Suprapubic skin (tissue), 4 donors: ENCODE data around the gene TENM3. TPM values are rescaled to one million over a fixed set of nuclear protein-coding genes. Genes with fewer than 3 reads are reported as not detected.

ENCODE experiments used
- DNase-seq, 2 donors: peaks; one replicate each; pipeline ENCODE4 v3.0.0-alpha.2; 2019; ENCODE audit warnings: low spot score in 2 of 2
- H3K27ac ChIP-seq: fragments of 200-600 bp; sonication (generic); one replicate; pipeline ENCODE4 v1.5.1; 2019
- H3K27me3 ChIP-seq: fragments of 200-600 bp; sonication (generic); one replicate; pipeline ENCODE4 v1.5.1; 2019
- H3K36me3 ChIP-seq: fragments of 200-600 bp; sonication (generic); one replicate; pipeline ENCODE4 v1.5.1; 2019
- H3K4me1 ChIP-seq: fragments of 200-600 bp; sonication (generic); one replicate; pipeline ENCODE4 v1.5.1; 2019
- H3K4me3 ChIP-seq: fragments of 200-600 bp; sonication (generic); one replicate; pipeline ENCODE4 v1.5.1; 2019; ENCODE audit warnings: mild to moderate bottlenecking
- H3K9me3 ChIP-seq: fragments of 200-600 bp; sonication (generic); one replicate; pipeline ENCODE4 v1.5.1; 2019
- CTCF ChIP-seq, 2 donors: fragments of 200-600 bp in 1 of 2; fragments of 450-650 bp in 1 of 2; sonication (generic) in 1 of 2; IDR thresholded peaks; one replicate each; pipeline ENCODE4 v1.5.1; 2016 to 2019; ENCODE audit warnings: antibody characterized with exemption in 2 of 2, mild to moderate bottlenecking in 1 of 2, moderate library complexity in 1 of 2
- EP300 ChIP-seq: sonication (generic); formaldehyde crosslinking; IDR thresholded peaks from one replicate; pipeline ENCODE4 v1.6.1; 2017; ENCODE audit warnings: antibody characterized with exemption
- POLR2A ChIP-seq, 2 donors: fragments of 450-650 bp; IDR thresholded peaks; one replicate each; pipeline ENCODE4 v1.6.1; 2017; ENCODE audit warnings: antibody characterized with exemption in 2 of 2, mild to moderate bottlenecking in 2 of 2, moderate library complexity in 2 of 2
- POLR2AphosphoS5 ChIP-seq, 3 donors: sonication (generic); formaldehyde crosslinking; IDR thresholded peaks; one replicate each; pipeline ENCODE4 v1.6.1; 2017; ENCODE audit warnings: antibody characterized with exemption in 3 of 3
- WGBS: methylation state at CpG from one replicate; pipeline ENCODE4 v1.1.5; 2018; 5-methylcytosine and 5-hydroxymethylcytosine counted together
- total RNA-seq, 4 donors: library from RNA; depleted of rRNA; stranded (reverse); fragments of >200 nt; gene quantifications; one replicate each; pipeline ENCODE4 v1.1.0, GENCODE V29; 2016

The TENM3 gene
- total RNA-seq, 4 donors from 2014 or later = 0.81 to 2.9 (median 1.8) TPM

- H3K9me3 ChIP-seq = no peaks in the 10 kb centered on the region
- no peak overlapping the region for H3K4me3 ChIP-seq
- H3K27ac ChIP-seq = no peak overlapping the region
- H3K36me3 ChIP-seq = no peaks in the 10 kb centered on the region
- H3K4me1 ChIP-seq = peaks cover 7% of the 10 kb centered on the region
- WGBS = 66% methylated on average over 6 of the region's 6 CpGs
- DNase-seq = no peak
- no peak for TF ChIP-seq POLR2AphosphoS5 (IDR thresholded peaks at IDR 0.05)
- no peak for TF ChIP-seq POLR2A (IDR thresholded peaks at IDR 0.05)
- no peak for TF ChIP-seq EP300
- TF ChIP-seq CTCF (IDR thresholded peaks at IDR 0.05) = no peak
- H3K27me3 ChIP-seq = peaks cover 5% of the 10 kb centered on the region
Measured at GRCh38 chr4:182803235-182803634, 560.0 kb downstream of the TENM3 start.

- H3K36me3 ChIP-seq = no peaks in the 10 kb centered on the region
- no peak for DNase-seq
- TF ChIP-seq CTCF (IDR thresholded peaks at IDR 0.05) (no peak), EP300 (no peak), POLR2AphosphoS5 (IDR thresholded peaks at IDR 0.05) (no peak), POLR2A (IDR thresholded peaks at IDR 0.05) (no peak)
- H3K4me1 ChIP-seq = peaks cover 7% of the 10 kb centered on the region
- H3K4me3 ChIP-seq = no peak overlapping the region
- peaks cover 5% of the 10 kb centered on the region for H3K27me3 ChIP-seq
- no peak overlapping the region for H3K27ac ChIP-seq
- H3K9me3 ChIP-seq = no peaks in the 10 kb centered on the region
- 87% methylated on average over 8 of the region's 8 CpGs for WGBS
Measured at GRCh38 chr4:182804131-182804530, 560.9 kb downstream of the TENM3 start.

- no peak for DNase-seq
- H3K4me1 ChIP-seq = peaks cover 7% of the 10 kb centered on the region
- H3K9me3 ChIP-seq = no peaks in the 10 kb centered on the region
- H3K4me3 ChIP-seq = no peak overlapping the region
- peaks cover 5% of the 10 kb centered on the region for H3K27me3 ChIP-seq
- no peak overlapping the region for H3K27ac ChIP-seq
- 84% methylated on average over 9 of the region's 9 CpGs for WGBS
- TF ChIP-seq POLR2AphosphoS5 (IDR thresholded peaks at IDR 0.05) (no peak), EP300 (no peak), CTCF (IDR thresholded peaks at IDR 0.05) (no peak), POLR2A (IDR thresholded peaks at IDR 0.05) (no peak)
- no peaks in the 10 kb centered on the region for H3K36me3 ChIP-seq
Measured at GRCh38 chr4:182805321-182805720, 562.1 kb downstream of the TENM3 start.

GRCh38 chr4:182805750-182806149, 562.5 kb downstream of the TENM3 start:
- WGBS = 65% methylated on average over 13 of the region's 13 CpGs

More at GRCh38 chr4:182805750-182806149, 562.5 kb downstream of the TENM3 start:
- no peaks in the 10 kb centered on the region for H3K9me3 ChIP-seq
- peaks cover 7% of the 10 kb centered on the region for H3K4me1 ChIP-seq
- H3K27me3 ChIP-seq = peaks cover 5% of the 10 kb centered on the region
- no peak overlapping the region for H3K27ac ChIP-seq
- TF ChIP-seq EP300 (no peak), CTCF (IDR thresholded peaks at IDR 0.05) (no peak), POLR2AphosphoS5 (IDR thresholded peaks at IDR 0.05) (no peak), POLR2A (IDR thresholded peaks at IDR 0.05) (no peak)
- no peak for DNase-seq
- no peaks in the 10 kb centered on the region for H3K36me3 ChIP-seq
- H3K4me3 ChIP-seq = no peak overlapping the region
